SK-N-SH treated with all-trans-retinoic acid at 6 μM for 48 hours (cell line): ENCODE measurements around the gene COG8.

Experiments
- ATAC-seq: fragments of 200-7000 bp; cut with Tn5 transposase; 3 replicates; pipeline ENCODE4 v1.9.1; 2020; ENCODE audit warnings: mild to moderate bottlenecking, moderate library complexity
- ARNTL ChIP-seq: fragments of 450-650 bp; formaldehyde crosslinking; IDR thresholded peaks from 2 replicates; pipeline ENCODE4 v1.5.0; 2020; ENCODE audit warnings: low read depth, mild to moderate bottlenecking, moderate library complexity, borderline replicate concordance
- BACH2 ChIP-seq: fragments of 250-450 bp; sonication (Bioruptor Pico); IDR thresholded peaks from 2 replicates; pipeline ENCODE4 v1.9.0; 2021; ENCODE audit warnings: mild to moderate bottlenecking, borderline replicate concordance
- CSDC2 ChIP-seq: fragments of 250-450 bp; sonication (Bioruptor Pico); IDR thresholded peaks from 2 replicates; pipeline ENCODE4 v1.5.0; 2020; ENCODE audit warnings: mild to moderate bottlenecking, moderate library complexity
- ESRRG ChIP-seq: fragments of 250-450 bp; sonication (Bioruptor Pico); IDR thresholded peaks from 2 replicates; pipeline ENCODE4 v1.6.1; 2021; ENCODE audit warnings: mild to moderate bottlenecking
- GLIS3 ChIP-seq: fragments of 250-450 bp; sonication (Bioruptor Pico); IDR thresholded peaks from 2 replicates; pipeline ENCODE4 v1.5.0; 2020; ENCODE audit warnings: mild to moderate bottlenecking, moderate library complexity
- ISL1 ChIP-seq: fragments of 250-450 bp; sonication (Bioruptor Pico); IDR thresholded peaks from 2 replicates; pipeline ENCODE4 v2.1.2; 2022; ENCODE audit warnings: mild to moderate bottlenecking, moderate library complexity
- OSR1 ChIP-seq: fragments of 250-450 bp; sonication (Bioruptor Pico); IDR thresholded peaks from 2 replicates; pipeline ENCODE4 v1.8.0; 2022; ENCODE audit warnings: moderate library complexity, mild to moderate bottlenecking, inconsistent platforms
- PATZ1 ChIP-seq: fragments of 250-450 bp; sonication (Bioruptor Pico); IDR thresholded peaks from 2 replicates; pipeline ENCODE4 v1.8.0; 2020; ENCODE audit warnings: mild to moderate bottlenecking, moderate library complexity, borderline replicate concordance
- PPARA ChIP-seq: fragments of 250-450 bp; sonication (Bioruptor Pico); IDR thresholded peaks from 2 replicates; pipeline ENCODE4 v1.5.0; 2020; ENCODE audit warnings: mild to moderate bottlenecking, borderline replicate concordance
- RARB ChIP-seq: fragments of 250-450 bp; sonication (Bioruptor Pico); IDR thresholded peaks from 2 replicates; pipeline ENCODE4 v1.8.0; 2021; ENCODE audit warnings: mild to moderate bottlenecking, moderate library complexity
- TCF4 ChIP-seq: fragments of 250-450 bp; sonication (Bioruptor Pico); IDR thresholded peaks from 2 replicates; pipeline ENCODE4 v1.8.0; 2021; ENCODE audit warnings: mild to moderate bottlenecking, moderate library complexity, borderline replicate concordance
- TOX ChIP-seq: fragments of 250-450 bp; sonication (Bioruptor Pico); IDR thresholded peaks from 2 replicates; pipeline ENCODE4 v1.8.0; 2021; ENCODE audit warnings: mild to moderate bottlenecking, moderate library complexity, borderline replicate concordance
- TSHZ2 ChIP-seq: fragments of 250-450 bp; sonication (Bioruptor Pico); IDR thresholded peaks from 2 replicates; pipeline ENCODE4 v1.5.0; 2020; ENCODE audit warnings: mild to moderate bottlenecking, moderate library complexity
- ZFP3 ChIP-seq: fragments of 250-450 bp; sonication (Bioruptor Pico); IDR thresholded peaks from 2 replicates; pipeline ENCODE4 v1.5.0; 2020; ENCODE audit warnings: mild to moderate bottlenecking, moderate library complexity
- ZNF565 ChIP-seq: fragments of 450-650 bp; formaldehyde crosslinking; conservative IDR thresholded peaks from 2 replicates; pipeline ENCODE4 v1.5.0; 2020; ENCODE audit warnings: low read depth, mild to moderate bottlenecking, moderate library complexity
- TF ChIP-seq, protein P1 (sequence below): fragments of 250-450 bp; sonication (Bioruptor Pico); IDR thresholded peaks from 2 replicates; pipeline ENCODE4 v1.8.0; 2021; ENCODE audit warnings: low read depth, mild to moderate bottlenecking, moderate library complexity, borderline replicate concordance
- TF ChIP-seq, protein P2 (sequence below): fragments of 250-450 bp; sonication (Bioruptor Pico); IDR thresholded peaks from 2 replicates; pipeline ENCODE4 v1.5.1; 2020; ENCODE audit warnings: low read depth, mild to moderate bottlenecking, moderate library complexity
- TF ChIP-seq, protein P3 (sequence below): fragments of 250-450 bp; sonication (Bioruptor Pico); IDR thresholded peaks from 2 replicates; pipeline ENCODE4 v1.5.1; 2021; ENCODE audit warnings: mild to moderate bottlenecking, moderate library complexity

Gene COG8

GRCh38 chr16:69334696-69335095 lies 4.7 kb downstream of the COG8 start:
- TF ChIP-seq ZNF565 (CRISPR knock-in tag) (no peak), ZFP3 (CRISPR knock-in tag) (no peak)
- TF ChIP-seq, all 23 proteins: peak for 0
- no peak for ATAC-seq

- TF ChIP-seq ESRRG (CRISPR knock-in tag) (no peak), GLIS3 (no peak; the same call in 1 of the 2 replicates), OSR1 (CRISPR knock-in tag) (no peak), TCF4 (no peak), ISL1 (no peak), CSDC2 (CRISPR knock-in tag) (no peak), TOX (CRISPR knock-in tag) (no peak), PPARA (no peak), RARB (CRISPR knock-in tag) (no peak), TSHZ2 (CRISPR knock-in tag) (no peak), PATZ1 (no peak), ZFP3 (CRISPR knock-in tag) (no peak), ZNF565 (CRISPR knock-in tag) (no peak), ARNTL (no peak), BACH2 (CRISPR knock-in tag) (no peak)
- TF ChIP-seq, protein P1, sequence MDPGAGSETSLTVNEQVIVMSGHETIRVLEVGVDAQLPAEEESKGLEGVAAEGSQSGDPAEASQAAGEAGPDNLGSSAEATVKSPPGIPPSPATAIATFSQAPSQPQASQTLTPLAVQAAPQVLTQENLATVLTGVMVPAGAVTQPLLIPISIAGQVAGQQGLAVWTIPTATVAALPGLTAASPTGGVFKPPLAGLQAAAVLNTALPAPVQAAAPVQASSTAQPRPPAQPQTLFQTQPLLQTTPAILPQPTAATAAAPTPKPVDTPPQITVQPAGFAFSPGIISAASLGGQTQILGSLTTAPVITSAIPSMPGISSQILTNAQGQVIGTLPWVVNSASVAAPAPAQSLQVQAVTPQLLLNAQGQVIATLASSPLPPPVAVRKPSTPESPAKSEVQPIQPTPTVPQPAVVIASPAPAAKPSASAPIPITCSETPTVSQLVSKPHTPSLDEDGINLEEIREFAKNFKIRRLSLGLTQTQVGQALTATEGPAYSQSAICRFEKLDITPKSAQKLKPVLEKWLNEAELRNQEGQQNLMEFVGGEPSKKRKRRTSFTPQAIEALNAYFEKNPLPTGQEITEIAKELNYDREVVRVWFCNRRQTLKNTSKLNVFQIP: no peak
- TF ChIP-seq, protein P2, sequence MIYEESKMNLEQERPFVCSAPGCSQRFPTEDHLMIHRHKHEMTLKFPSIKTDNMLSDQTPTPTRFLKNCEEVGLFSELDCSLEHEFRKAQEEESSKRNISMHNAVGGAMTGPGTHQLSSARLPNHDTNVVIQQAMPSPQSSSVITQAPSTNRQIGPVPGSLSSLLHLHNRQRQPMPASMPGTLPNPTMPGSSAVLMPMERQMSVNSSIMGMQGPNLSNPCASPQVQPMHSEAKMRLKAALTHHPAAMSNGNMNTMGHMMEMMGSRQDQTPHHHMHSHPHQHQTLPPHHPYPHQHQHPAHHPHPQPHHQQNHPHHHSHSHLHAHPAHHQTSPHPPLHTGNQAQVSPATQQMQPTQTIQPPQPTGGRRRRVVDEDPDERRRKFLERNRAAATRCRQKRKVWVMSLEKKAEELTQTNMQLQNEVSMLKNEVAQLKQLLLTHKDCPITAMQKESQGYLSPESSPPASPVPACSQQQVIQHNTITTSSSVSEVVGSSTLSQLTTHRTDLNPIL (CRISPR knock-in tag): no peak
- TF ChIP-seq, protein P3, sequence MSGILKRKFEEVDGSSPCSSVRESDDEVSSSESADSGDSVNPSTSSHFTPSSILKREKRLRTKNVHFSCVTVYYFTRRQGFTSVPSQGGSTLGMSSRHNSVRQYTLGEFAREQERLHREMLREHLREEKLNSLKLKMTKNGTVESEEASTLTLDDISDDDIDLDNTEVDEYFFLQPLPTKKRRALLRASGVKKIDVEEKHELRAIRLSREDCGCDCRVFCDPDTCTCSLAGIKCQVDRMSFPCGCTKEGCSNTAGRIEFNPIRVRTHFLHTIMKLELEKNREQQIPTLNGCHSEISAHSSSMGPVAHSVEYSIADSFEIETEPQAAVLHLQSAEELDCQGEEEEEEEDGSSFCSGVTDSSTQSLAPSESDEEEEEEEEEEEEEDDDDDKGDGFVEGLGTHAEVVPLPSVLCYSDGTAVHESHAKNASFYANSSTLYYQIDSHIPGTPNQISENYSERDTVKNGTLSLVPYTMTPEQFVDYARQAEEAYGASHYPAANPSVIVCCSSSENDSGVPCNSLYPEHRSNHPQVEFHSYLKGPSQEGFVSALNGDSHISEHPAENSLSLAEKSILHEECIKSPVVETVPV (CRISPR knock-in tag): no peak
- peak; percentile 93 for ATAC-seq
Measured at GRCh38 chr16:69330286-69331109, 8.9 kb downstream of the COG8 start, which contains the start of gene PDF. Gene PDF, minus strand, starts transcription at chr16:69330588. Its CDS starts 18 bp downstream, at chr16:69330570.

DNA sequence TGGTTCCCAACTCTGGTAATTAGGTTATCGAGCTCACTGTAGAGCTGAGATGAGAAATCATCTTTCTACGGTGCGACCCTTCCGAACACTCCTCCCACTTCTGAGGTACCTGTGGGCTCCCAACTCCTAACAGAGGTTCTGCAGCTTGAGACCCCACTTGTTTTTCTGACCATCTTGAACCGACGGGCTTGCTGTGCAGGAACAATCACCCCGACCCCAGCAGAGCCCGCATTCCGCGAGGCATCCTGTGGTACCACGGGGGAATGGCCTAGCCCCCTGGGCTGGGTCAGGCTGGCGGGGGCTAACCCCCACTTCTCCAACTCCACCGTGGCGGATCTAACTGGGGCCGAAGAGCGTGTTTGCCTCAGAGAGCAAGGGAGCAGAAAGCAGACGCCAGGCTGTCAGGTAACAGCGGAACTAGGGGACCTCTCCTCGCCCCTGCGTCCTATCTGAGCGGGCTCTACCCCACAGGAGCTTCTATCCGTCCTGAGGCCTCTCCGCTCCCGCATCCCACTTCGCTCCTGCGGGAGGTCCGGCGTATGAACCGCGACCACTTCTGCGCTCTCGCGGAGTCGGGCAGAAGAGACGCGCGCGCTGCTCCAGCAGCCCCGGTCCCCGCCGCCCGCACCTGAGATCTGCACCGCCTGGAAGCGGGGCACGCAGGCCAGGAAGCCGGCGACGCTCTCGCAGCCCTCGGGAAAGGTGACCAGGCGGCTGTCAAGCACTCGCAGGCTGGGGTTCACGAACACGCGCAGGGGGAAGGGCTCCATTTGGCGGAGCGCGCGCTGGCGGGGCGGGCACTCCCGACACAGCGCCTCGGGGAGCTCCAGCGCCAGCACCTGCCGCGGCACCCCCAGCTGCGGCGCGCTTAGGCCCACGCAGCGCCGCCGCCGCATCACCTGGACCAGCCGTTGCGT lies 9.7 kb downstream of the COG8 start:
- TF ChIP-seq, protein P1: no peak
- ATAC-seq: peak; percentile 31
